GM18909 (cell line): ENCODE results near the gene TCHP.

ENCODE experiments used
- ATAC-seq: cut with Tn5 transposase; IDR thresholded peaks from one replicate; pipeline ENCODE4 v1.9.1; 2021; ENCODE audit warnings: mild to moderate bottlenecking; ENCODE audit not compliant: unreplicated experiment, poor library complexity

TCHP gene

DNA sequence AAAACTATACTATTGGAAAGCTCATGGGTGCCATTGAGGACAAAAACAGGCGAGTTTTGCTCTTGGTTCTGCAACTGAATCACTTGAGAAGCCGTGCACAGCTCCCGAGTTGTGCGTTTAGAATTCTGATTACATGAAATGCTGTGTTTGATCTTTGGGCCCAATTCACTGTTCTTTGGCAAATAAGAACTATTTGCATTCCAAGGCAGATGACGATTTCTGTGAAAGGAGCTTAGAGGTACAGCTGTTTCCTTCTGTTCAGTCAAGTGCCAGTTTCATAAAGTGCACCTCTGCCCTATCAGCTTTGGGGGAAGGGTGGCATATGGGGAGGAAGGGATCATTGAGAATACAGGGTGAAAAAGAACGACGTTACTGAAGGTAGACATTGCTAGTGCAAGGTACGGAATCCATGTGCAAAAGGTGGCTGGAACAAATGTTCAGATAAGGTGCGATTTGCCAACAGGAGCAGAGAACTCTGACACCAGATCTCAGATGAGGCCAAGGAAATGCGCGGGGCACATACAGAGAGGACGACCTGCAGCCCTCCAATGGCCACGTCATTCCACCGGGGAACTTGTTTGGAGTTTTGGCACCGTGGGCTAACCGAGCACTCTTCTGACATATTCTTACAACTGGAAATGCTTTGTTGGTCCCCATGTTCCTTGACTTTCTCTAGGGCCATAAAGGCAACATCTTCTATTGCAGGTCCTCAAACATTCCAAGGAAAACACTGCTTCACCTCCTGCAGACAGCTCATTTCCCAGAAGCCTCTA is 30.1 kb downstream of the TCHP start:
- no peak for ATAC-seq

DNA sequence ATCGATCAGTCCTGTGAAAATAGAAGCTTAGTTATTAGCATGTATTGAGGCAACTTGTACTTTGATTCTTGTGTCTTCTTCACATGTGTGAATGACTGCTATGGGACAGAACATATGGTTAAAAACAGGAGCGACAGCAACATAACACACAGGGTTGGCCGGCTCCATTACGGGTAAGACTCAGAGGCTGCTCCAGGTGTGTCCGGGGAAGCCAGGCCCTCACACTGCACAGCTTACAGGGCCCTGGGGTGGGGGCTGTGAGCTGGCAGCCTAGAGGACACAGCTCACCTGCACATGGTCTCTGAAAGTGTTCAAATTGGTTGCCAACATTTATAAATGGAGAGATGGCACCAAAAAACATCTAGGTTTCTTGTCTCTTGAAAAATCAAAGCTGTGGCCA is 31.1 kb downstream of the TCHP start:
- no peak for ATAC-seq

DNA sequence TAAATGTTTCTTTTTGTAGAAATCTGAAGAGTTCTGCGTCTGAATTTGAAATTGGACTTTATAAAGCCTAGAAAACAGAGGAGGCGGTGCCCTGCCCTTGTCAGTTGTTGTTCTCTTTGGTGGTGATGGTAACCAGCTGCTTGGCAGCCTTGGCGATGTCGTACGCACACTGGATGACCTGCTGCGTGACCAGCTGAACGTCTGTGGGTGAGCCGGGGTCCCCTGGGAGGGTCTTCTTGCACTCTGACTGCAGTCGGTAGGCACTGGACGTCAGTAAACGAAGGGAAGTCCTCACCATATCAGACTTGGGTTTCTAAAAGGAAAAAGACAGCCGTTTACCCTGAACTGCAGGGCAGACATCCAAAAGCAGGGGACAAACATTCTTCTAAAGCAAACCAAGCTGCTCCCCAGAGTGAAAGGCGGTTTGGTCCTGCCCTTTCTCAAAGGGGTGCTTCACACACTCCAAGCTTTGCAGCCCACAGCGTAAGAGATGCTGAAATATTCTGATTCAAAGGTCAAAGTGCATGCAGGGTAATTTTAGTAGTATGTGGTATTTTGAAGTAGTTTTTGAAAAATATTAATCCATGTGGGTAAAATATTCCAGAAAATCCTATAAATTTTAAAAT is 32.9 kb downstream of the TCHP start:
- ATAC-seq, result no peak

DNA sequence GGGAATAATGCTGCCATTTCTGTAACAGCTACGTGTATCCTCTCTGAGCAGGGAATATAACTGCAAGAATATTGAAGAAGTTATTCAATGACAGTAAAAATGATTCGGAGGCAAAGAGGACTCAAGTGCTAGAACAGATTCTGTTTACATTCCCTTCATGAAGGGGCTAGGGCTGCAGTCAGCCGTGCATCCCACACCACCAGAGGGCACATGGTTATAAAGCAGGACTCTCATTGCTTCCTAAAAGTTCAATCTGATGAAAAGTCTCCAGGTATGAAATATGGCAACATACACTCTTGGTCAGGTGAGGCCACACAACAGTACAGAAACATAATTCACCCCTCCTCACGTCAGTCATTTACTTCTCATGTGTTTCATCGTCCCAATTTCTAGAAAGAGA is 34.0 kb downstream of the TCHP start:
- no peak for ATAC-seq

DNA sequence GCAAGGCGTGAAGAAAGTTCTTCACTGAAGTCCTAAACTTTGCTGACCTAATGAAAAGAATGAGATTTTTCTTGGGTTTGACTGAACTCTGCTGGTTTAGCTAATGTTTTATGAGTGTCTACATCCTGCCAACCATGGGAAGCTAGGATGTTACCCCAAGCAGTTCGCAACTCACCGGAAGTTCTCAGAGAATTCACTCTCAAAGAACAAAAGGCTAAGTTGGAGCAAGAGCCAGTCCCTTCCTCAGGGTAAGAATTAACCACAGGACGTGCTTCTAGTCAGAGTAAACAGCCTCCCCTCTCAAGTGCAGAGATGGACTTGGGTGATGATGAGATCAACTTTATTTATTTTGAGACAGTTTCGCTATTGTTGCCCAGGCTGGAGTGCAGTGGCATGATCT is 37.3 kb downstream of the TCHP start:
- no peak for ATAC-seq

DNA sequence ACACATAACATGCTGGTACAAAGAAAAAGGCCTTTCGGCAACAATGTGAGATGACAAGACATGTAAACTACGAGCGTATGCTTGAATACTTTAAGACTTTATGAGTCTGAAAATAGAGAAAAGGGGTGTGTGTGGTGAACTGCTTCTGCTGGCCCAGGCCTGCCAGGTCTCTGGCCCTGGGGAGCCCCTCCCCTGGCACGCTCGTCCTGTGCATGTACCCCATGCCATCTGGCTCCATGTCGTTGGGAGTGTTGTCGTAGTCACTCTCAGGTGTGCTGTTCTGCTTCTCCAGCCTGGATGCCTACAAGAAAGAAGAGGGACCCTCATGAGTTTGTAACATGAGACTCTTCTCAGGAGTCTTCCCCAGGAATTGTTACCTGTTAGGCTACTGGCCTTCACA is 38.9 kb downstream of the TCHP start:
- no peak for ATAC-seq

DNA sequence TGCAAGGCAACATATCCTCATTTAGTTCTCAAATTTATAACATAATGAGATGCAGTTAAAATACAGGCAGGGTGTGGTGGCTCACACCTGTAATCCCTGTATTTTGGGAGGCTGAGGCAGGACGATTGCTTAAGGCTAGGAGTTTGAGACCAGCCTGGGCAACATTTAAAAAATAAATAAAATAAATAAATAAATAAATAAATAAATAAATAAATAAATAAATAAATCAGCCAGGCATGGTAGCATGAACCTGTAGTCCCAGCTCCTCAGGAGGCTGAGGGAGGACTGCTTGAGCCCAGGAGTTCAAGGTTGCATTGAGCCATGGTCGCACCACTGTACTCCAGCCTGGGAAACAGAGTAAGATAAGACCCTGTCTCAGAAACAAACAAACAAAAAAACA is 39.4 kb downstream of the TCHP start:
- ATAC-seq, result no peak

DNA sequence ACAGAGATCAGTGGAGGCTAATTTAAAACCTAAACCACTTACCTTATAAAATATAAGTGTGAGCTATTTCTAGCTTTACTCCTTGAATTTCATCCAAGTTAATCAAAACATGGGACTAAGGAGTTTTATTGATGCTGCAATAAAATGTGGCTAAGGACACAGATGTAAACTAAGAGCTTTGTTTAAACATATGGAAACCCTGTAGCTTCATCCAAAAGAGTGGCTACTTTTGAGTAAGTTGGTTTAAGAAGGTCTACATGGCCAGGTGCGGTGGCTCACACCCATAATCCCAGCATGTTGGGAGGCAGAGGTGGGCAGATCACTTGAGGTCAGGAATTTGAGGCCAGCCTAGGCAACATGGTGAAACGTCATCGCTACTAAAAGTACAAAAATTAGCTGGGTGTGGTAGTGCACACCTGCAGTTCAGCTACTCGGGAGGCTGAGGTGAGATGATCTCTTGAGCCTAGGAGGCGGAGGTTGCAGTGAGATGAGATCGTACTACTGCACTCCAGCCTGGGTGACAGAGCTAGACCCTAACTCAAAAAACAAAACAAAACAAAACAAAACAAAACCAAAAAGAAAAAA is 40.4 kb downstream of the TCHP start:
- ATAC-seq, result no peak

DNA sequence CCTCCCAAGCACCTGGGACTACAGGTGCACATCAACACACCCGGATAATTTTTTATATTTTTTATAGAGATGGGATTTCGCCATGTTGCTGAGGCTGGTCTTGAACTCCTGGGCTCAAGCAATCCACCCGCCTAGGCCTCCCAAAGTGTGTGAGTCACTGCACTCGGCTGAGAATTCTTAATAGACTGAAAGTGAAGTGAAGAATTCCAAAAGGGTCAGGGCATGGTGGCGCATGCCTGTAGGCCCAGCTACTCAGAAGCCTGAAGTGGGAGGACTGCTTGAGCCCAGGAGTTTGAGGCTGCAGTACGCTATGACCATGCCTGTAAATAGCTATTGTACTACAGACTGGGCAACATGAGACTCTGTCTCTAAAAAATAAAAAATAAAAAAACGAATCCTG is 43.7 kb downstream of the TCHP start:
- ATAC-seq, result no peak

DNA sequence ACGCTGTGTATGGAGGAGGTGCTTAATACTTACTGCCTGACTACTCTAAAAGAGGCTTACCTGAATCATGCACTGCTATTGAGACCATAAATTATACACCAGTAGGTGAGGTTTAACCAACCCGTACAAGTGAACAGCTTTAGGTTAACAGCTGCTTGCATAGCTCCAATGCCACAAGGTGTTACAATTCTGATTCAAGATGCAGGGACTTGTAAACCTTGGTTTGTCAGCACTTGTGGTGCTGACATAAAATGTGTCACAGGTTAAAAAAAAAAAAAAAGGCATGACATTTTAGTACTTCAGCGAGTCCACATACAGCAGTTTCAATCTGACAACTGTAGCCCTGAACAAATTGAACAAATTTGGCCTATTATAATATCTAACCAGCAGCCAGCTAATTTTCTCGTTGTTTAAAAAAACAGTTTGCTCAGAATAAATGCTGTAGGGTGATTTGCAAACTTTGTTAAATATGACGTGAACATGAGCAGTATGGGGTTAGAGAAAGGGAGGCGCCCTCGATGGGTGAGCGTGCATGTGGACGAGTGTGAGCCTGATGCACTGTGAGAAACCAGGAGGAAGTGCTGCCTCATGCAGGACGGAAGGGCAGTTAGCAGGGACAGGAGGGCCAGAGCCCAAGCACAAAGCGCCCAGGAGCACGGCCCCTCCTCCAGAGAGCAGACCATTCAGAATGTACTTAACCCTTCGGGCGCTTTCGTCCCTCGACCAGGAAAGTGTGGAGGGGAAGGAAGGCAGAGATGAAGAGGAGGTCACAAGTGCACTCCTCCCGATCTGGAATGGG is 44.7 kb downstream of the TCHP start:
- ATAC-seq, result no peak

DNA sequence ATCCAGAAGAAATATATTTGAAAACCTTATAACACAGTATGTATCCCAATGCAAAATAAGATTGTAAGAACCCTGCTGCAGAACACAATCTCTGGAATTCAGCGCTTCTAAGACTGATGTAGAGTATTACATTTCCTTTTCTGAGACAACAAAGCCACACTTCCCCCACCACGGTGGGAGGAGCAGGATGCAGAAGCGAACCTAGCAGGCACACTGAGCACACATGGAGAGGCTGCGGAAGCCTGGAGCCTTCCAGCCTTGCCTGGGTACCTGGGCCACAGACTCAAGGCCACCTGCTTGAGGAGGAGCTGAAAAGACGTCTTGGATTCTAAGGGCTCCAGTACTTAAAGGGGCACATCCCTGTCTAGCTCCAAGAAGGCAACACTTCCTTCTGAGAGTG is 46.4 kb downstream of the TCHP start:
- ATAC-seq, result no peak

DNA sequence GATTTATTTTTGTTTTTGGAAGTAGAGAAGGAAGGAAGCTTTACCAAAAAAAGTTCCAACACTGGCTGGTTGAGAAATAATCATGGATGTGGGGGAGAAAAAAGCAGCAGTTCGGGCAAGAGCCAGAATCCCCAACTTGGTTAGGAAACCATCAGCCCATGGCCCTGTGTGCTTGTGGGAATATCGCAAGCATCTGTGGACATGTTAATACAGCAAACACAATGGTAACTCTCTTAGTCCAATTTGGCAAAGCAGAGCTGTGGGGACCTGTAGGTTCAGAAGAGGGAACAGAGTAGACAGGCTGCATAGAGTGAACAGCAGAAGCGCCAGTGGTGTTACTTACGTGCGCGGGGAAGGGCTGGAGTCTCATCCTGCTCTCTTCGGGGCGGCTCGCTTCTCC is 46.8 kb downstream of the TCHP start:
- no peak for ATAC-seq

DNA sequence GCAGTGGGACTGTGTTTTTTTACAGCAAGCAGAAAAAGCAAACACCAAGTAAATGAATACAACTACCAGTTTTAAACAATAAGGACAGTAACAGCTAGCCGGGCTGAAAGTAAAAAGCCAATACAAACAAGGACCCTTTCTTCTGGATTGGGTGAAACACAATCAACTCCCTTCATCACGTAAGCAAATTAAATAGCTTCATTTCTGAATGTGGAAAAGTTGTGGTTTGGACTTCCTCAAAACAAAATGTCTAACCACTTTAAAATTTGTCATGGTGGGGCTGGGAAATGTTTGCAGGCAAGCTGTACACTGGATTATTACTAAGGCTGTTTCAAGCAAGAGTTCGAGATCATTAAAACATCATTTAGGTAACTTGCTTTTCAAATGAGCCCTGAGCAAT is 47.4 kb downstream of the TCHP start:
- no peak for ATAC-seq

DNA sequence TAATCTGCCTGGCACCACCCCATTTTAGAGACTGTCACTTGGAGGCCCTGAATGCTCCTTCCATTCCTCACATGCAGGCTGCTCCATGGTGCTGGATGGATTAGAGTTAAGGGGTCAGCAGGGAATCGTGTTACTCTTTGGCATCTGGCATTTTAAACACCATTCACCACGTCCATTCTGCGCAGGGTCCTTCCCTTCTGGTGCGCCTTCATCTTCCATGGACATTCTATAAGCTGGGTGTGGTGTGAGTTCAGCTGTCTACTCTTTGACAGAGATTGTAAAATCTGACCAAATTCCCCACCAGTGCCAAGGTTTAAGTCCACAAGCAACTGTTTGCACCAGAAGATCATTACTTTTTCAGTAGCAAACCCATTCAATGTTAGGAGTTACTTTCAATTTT is 48.3 kb downstream of the TCHP start:
- ATAC-seq, result no peak

DNA sequence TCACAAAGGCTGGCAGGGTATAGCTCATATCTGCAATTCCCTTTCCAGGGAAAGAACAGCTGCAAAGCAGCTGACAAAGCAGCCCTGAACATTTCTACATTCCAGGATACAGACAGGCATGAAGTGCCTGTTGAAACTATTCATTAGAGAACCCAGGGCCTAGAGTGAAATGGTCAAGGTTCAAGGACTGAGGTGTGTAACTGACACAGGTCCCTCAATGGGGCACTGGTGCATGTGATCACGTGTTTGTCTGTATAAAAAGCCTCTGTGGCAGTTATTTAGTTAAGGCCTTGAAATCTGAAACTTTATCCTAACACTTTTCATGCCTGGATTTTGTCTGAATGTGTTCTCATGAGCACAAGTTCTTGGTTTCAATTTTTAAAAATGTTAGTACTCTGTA is 49.0 kb downstream of the TCHP start:
- no peak for ATAC-seq

DNA sequence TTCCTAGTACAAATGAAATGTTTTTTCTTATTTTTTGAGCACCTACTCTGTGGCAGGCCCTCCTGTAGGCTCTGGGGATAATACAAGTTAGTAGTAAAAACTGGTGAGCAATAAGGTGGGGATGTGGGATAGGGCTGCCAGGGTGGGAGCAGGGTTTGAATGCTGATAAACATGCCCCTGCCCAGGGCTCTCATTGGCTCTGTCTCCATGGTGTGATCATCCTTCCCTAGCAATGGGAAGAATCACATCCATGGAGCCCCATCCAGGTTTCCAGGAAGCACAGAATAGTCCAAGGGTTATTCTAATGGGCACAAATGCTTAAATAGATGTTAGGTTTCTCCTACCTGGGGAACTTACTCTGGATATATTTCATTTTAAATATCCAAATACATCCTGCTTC is 50.6 kb downstream of the TCHP start:
- ATAC-seq, result no peak

DNA sequence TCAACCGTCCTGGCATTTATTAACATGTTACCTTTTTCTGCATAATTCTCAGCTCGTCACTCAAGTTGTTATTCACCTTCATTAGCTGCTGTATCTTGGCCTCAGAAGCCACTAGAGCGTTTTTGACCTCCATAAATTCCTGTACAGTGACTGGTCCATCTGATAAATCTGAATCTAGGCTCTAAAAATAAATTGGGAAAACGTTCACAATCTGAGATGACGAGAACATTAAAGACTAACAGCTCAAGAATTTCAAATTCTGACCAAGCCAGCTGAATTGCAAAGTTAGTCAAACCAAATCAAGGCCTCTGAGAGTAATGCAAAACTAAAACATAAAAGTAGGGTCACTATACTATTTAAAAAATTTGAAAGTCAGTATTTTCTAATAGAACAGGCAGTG is 51.1 kb downstream of the TCHP start:
- no peak for ATAC-seq

DNA sequence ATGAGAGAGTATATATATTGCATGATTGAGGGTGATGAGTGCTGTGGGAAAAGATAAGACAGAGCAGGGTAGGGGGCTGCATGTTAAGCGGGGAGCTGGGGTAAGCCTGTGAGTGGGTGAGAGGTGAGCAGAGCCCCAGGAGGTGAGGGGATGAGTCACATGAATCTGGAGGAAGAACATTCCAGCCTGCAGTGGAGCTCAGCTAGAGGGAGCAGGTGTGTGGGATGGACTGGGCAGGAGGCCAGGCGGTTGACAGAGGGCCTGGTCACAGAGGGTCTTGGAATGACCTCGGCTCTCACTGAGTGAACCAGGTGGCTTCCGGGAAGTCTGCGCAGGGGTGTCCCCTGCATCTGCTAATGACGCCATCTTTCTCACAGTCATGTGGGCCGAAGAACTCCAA is 51.7 kb downstream of the TCHP start:
- no peak for ATAC-seq

DNA sequence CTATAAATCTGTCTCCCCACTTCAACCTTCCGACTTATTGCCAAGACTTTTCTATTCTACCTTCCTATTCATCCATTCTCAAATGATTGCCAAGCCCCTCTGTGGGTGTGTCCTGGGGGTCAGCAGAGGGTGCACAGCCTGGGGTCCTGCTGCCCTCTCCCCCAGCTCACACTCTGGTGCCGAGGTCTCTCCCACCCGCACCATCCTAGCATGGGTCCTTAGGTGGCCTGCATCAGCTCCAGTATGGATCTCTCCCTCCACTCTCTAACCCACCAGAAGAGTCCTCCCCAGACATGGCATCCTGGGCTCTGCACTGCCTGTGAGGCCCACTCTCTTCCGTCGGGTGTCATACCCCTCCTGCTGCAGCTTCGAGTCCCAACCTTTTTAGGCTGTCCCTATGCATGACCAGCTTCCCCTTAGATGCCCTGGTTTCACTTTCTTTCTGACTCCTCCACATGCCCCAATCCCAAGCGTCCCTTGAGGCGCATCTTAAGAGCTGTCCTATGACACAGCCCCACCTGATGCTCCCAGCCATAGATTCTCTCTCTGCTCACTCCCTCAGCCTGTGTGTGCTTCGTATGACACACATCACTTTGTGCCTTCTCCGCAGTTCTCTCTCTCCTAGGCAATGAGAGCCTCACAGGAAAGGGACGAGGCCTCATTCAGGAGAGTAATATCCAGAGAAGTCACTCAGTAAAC is 52.2 kb downstream of the TCHP start:
- no peak for ATAC-seq

DNA sequence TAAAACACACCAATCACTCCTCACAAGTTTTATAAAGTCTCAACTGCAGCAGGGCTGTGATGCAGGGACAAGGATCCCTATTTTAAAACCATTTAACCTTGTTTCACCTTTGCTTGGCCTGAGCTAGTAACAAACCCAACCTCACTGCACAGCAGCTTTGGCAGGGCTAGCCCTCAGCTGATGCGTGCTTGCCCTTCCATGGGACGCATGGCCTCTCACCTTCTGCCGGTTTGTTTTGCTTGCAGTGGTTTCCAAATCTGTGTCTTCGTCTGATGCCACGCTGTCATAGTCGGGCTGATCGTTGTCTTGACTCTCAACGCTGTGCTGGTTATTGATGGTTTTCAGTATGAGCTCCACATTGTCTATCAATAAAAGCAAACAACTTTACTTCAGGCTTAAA is 52.8 kb downstream of the TCHP start:
- ATAC-seq, result no peak

DNA sequence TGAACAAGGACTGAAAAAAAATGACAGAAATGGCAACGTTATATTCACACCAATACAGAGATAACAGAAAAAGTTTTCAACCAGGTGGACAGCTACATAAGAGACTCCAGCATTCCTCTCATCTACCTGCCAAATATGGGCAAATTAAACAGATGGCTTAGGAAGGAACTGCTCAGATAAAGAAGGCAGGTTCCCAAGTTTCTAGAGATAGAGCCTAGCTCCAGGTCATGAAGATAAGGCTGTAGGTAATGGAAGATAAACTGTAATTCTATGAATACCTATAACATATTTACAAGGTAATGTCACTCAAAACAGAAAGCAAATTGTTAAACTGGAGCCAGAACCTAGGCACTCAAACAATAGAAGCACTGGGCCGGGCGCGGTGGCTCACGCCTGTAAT is 53.6 kb downstream of the TCHP start:
- no peak for ATAC-seq
